GM12874 (cell line): ENCODE results near the gene SUSD3.

Experiments
- CTCF ChIP-seq: IDR thresholded peaks from 2 replicates; pipeline ENCODE4 v1.5.1; 2011; ENCODE audit warnings: low read depth, mild to moderate bottlenecking, control low read depth, low read length, moderate library complexity; ENCODE audit not compliant: insufficient read depth

Gene SUSD3

GRCh38 chr9:93039456-93039855 is 19.0 kb upstream of the SUSD3 start:
- TF ChIP-seq CTCF = no peak

GRCh38 chr9:93039976-93040375 is 18.5 kb upstream of the SUSD3 start:
- TF ChIP-seq CTCF = no peak

- no peak for TF ChIP-seq CTCF
Observed at GRCh38 chr9:93040409-93040808, 18.1 kb upstream of the SUSD3 start.

- TF ChIP-seq CTCF = no peak
Observed at GRCh38 chr9:93041108-93041802, 17.2 kb upstream of the SUSD3 start.

- no peak for TF ChIP-seq CTCF
Observed at GRCh38 chr9:93043122-93043521, 15.4 kb upstream of the SUSD3 start.

- no peak for TF ChIP-seq CTCF
Observed at GRCh38 chr9:93045521-93045920, 13.0 kb upstream of the SUSD3 start.

- no peak for TF ChIP-seq CTCF
Observed at GRCh38 chr9:93048566-93049448, 9.7 kb upstream of the SUSD3 start.
